Sigmoid colon (tissue), 3 donors: ENCODE results near the gene SIVA1.

Experiments
- CTCF ChIP-seq, 4 experiments: fragments of 450-650 bp in 3 of 4; fragments of 200-600 bp in 1 of 4; IDR thresholded peaks; one replicate each; pipeline ENCODE4 v1.5.1; 2016 to 2019; ENCODE audit warnings: antibody characterized with exemption in 4 of 4, mild to moderate bottlenecking in 3 of 4, moderate library complexity in 2 of 4
- POLR2A ChIP-seq, 2 donors: fragments of 450-650 bp; IDR thresholded peaks; one replicate each; pipeline ENCODE4 v1.6.1; 2016; ENCODE audit warnings: antibody characterized with exemption in 2 of 2, mild to moderate bottlenecking in 2 of 2, moderate library complexity in 2 of 2

GRCh38 chr14:104756477-104757237, 3.7 kb downstream of the SIVA1 start:
- TF ChIP-seq CTCF (IDR thresholded peaks at IDR 0.05) (no peak), POLR2A (IDR thresholded peaks at IDR 0.05) (no peak)
